Heart left ventricle (tissue), 16 donors: ENCODE data around the gene TXNDC11. TPM values are rescaled to one million over a fixed set of nuclear protein-coding genes. Genes with fewer than 3 reads are reported as not detected.

Experiments
- ATAC-seq, 4 donors: fragments of 200-7000 bp; cut with Tn5 transposase; one replicate each; pipeline ENCODE4 v1.9.1; 2020 to 2022; ENCODE audit warnings: moderate library complexity in 4 of 4, mild to moderate bottlenecking in 3 of 4, moderate number of reproducible peaks in 1 of 4
- DNase-seq, 5 donors: peaks; one replicate each; pipeline ENCODE4 v3.0.0-alpha.2; 2020
- H3K27ac ChIP-seq, 12 donors: fragments of 200-600 bp; sonication (generic) in 4 of 12; one replicate each; pipeline versions ENCODE4 v1.5.0 to v1.8.0; 2016 to 2022; ENCODE audit warnings: mild to moderate bottlenecking in 2 of 12
- H3K27me3 ChIP-seq, 9 donors: fragments of 200-600 bp; sonication (generic) in 2 of 9; one replicate each; pipeline versions ENCODE4 v1.5.1 to v1.8.0; 2016 to 2022; ENCODE audit warnings: mild to moderate bottlenecking in 3 of 9
- H3K36me3 ChIP-seq, 9 donors: fragments of 200-600 bp; sonication (generic) in 2 of 9; one replicate each; pipeline versions ENCODE4 v1.5.0 to v1.8.0; 2018 to 2022; ENCODE audit warnings: mild to moderate bottlenecking in 2 of 9
- H3K4me1 ChIP-seq, 12 donors: fragments of 200-600 bp; sonication (generic) in 4 of 12; one replicate each; pipeline versions ENCODE4 v1.5.0 to v1.8.0; 2016 to 2022; ENCODE audit warnings: mild to moderate bottlenecking in 3 of 12
- H3K4me3 ChIP-seq, 12 donors: fragments of 200-600 bp; sonication (generic) in 4 of 12; one replicate each; pipeline versions ENCODE4 v1.5.0 to v1.8.0; 2017 to 2022; ENCODE audit warnings: mild to moderate bottlenecking in 9 of 12, moderate library complexity in 4 of 12
- H3K9me3 ChIP-seq, 12 donors: fragments of 200-600 bp; sonication (generic) in 4 of 12; one replicate each; pipeline versions ENCODE4 v1.5.0 to v1.8.0; 2016 to 2022; ENCODE audit warnings: mild to moderate bottlenecking in 1 of 12
- CTCF ChIP-seq, 12 donors: fragments of 200-600 bp; sonication (generic) in 4 of 12; IDR thresholded peaks; one replicate each; pipeline versions ENCODE4 v1.5.0 to v1.8.0; 2018 to 2022; ENCODE audit warnings: antibody characterized with exemption in 12 of 12, mild to moderate bottlenecking in 5 of 12
- POLR2A ChIP-seq, 2 donors: fragments of 450-650 bp; IDR thresholded peaks; one replicate each; pipeline ENCODE4 v1.6.1; 2017; ENCODE audit warnings: antibody characterized with exemption in 2 of 2, mild to moderate bottlenecking in 2 of 2, moderate library complexity in 2 of 2
- WGBS, 4 donors: extraction: QIAGEN DNeasy Blood & Tissue Kit in 2 of 4; methylation state at CpG; one replicate each; pipeline versions ENCODE4 v1.1.5 to v1.1.7; 2013 to 2018; 5-methylcytosine and 5-hydroxymethylcytosine counted together
- intact Hi-C, 10 donors: fragments of 100-400 bp; cut with DNase I; formaldehyde crosslinking; loops; one replicate each; pipeline versions ENCODE4 v1.11.1 to v1.14.2; 2022
- polyA plus RNA-seq, 2 donors: library from polyadenylated mRNA; stranded (reverse); fragments of 200-250 nt; gene quantifications; one replicate each; pipeline ENCODE4 v1.2.3, GENCODE V29; 2013
- total RNA-seq, 9 donors: library from RNA; depleted of rRNA in 2 of 9; stranded (reverse); fragments of >200 nt in 2 of 9; fragmentation: NEBNext Ultra II Directional in 3 of 9; extraction: Animal tissue kit (Norgen Biotek cat#: 25700) in 3 of 9; gene quantifications; one replicate each; pipeline versions ENCODE4 v1.1.0 to v1.2.4, GENCODE V29; 2016 to 2023
- donor health status: ischemic (EF 13 %, LVEDD 7.1; RV severe dilation, severe dysfunction).
- donor health status: healthy with polysubstance abuse.
- donor health status: DM: no; HTN: yes; CAD: no.
- donor health status: DM: no; HTN: no; CAD: no.
- donor health status: ischemic (EF 25% LVEDD 6.9; RV normal size, moderate dysfunction).
- donor health status: ischemic (EF 25% LVEDD 5.7; RV mildly dilated, moderate dysfunction).
- donor health status: healthy.
- donor health status: DM: yes; HTN: yes; CAD: no.
- donor health status: ischemic (EF 35%, LVEDD 5.7; RV mildly dilated, moderate dysfunction).
- donor health status: nonischemic (EF 11% LVEDD 7.7; RV severe dilation, severe dysfunction).
- donor health status: DM: yes; HTN: yes; CAD: no.
- donor health status: PGD.
- donor health status: ischemic (EF 29% LVEDD 5.4; RV normal size, mild dysfunction).
- donor health status: nonischemic (EF 23%, LVEDD 6.1; RV moderate dilation, normal function).

TXNDC11 gene
- total and polyA plus RNA-seq, 11 donors: 18.9 to 53.1 (median 25.9) TPM

- no peaks in the 10 kb centered on the region for H3K9me3 ChIP-seq
- TF ChIP-seq CTCF (IDR thresholded peaks at IDR 0.05): no peak
- no peak for TF ChIP-seq POLR2A (IDR thresholded peaks at IDR 0.05)
- H3K27me3 ChIP-seq: no peaks in the 10 kb centered on the region
- intact Hi-C loops: loop anchor here in 1 of 10 donors (5.0 kb wide), 1 partner anchor 195 kb away; a partner anchor contains a TSS
- peaks cover 0 to 96% (median 87%) of the 10 kb centered on the region in 9 donors for H3K36me3 ChIP-seq
- no peak overlapping the region for H3K27ac ChIP-seq
- ATAC-seq (no peak), DNase-seq (no peak)
- 83 to 91% (median 89%) methylated on average over 3 of the region's 3 CpGs for WGBS, 4 donors
- no peak overlapping the region for H3K4me3 ChIP-seq
- peaks cover 0 to 21% (median 2%) of the 10 kb centered on the region in 12 donors for H3K4me1 ChIP-seq
These were observed 20.2 kb downstream of the TXNDC11 start for GRCh38 chr16:11722468-11722808.

- DNase-seq: no peak
- intact Hi-C loops: loop anchor here in 1 of 10 donors (5.0 kb wide), 1 partner anchor 195 kb away; a partner anchor contains a TSS
- Histone ChIP-seq H3K27me3 (no peaks in the 10 kb centered on the region), H3K4me1 (peaks cover 0 to 21% (median 2%) of the 10 kb centered on the region in 12 donors), H3K36me3 (peaks cover 0 to 93% (median 87%) of the 10 kb centered on the region in 9 donors), H3K27ac (no peak overlapping the region), H3K9me3 (no peaks in the 10 kb centered on the region), H3K4me3 (no peak overlapping the region)
- TF ChIP-seq CTCF (IDR thresholded peaks at IDR 0.05) (no peak), POLR2A (IDR thresholded peaks at IDR 0.05) (no peak)
- ATAC-seq: no peak
- WGBS, 4 donors: 76 to 81% (median 77%) methylated on average over 4 of the region's 4 CpGs
These were observed 20.7 kb downstream of the TXNDC11 start for GRCh38 chr16:11721781-11722467.

GRCh38 chr16:11719762-11720161 lies 22.9 kb downstream of the TXNDC11 start:
- 93 to 98% (median 98%) methylated on average over 4 of the region's 4 CpGs for WGBS, 4 donors
- TF ChIP-seq POLR2A (IDR thresholded peaks at IDR 0.05) (no peak), CTCF (IDR thresholded peaks at IDR 0.05) (no peak)
- Histone ChIP-seq H3K27ac (no peak overlapping the region), H3K9me3 (no peaks in the 10 kb centered on the region), H3K4me3 (no peak overlapping the region), H3K4me1 (peaks cover 0 to 11% (median 0%) of the 10 kb centered on the region in 12 donors), H3K36me3 (peaks cover 0 to 89% (median 81%) of the 10 kb centered on the region in 9 donors), H3K27me3 (no peaks in the 10 kb centered on the region)
- ATAC-seq (no peak), DNase-seq (no peak)
- intact Hi-C loops: loop anchor here in 5 of 10 donors (5.0 to 10.0 kb wide), 5 partner anchors 75 to 755 kb away; a partner anchor contains a TSS

GRCh38 chr16:11719171-11719570 lies 23.5 kb downstream of the TXNDC11 start:
- Histone ChIP-seq H3K27ac (no peak overlapping the region), H3K27me3 (no peaks in the 10 kb centered on the region), H3K9me3 (no peaks in the 10 kb centered on the region), H3K4me1 (peaks cover 0 to 16% (median 0%) of the 10 kb centered on the region in 12 donors), H3K4me3 (no peak overlapping the region), H3K36me3 (peaks cover 0 to 88% (median 75%) of the 10 kb centered on the region in 9 donors)
- DNase-seq (no peak), ATAC-seq (no peak)
- no peak for TF ChIP-seq POLR2A (IDR thresholded peaks at IDR 0.05)
- TF ChIP-seq CTCF (IDR thresholded peaks at IDR 0.05): no peak
- intact Hi-C loops: loop anchor here in 5 of 10 donors (5.0 to 10.0 kb wide), 4 partner anchors 74 to 754 kb away; no protein-coding TSS in a partner anchor
